ENCODE results near the gene NME7.

DNA sequence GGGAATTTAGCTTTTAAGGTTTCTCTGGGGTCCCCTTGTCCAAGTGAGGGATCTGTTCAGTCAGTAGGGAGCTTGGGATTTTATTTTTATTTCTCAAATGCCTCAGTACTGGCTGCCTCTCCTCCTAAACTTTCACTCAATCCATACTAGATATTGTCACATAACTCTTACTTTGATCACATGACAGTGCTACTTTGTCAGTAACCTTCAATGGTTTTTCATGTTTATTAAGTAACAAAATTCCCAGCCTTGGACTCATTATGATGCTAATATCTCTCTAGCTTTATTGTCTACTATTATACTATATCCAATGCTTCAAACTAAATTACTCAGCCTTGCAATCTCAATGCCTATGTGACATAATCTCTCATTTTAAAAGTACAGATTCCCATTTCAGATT is 163.4 kb downstream of the NME7 start:
- TF ChIP-seq SIN3A (IDR thresholded peaks at IDR 0.05; ENCODE audit: low read depth), result no peak
- TF ChIP-seq POLR2A (IDR thresholded peaks at IDR 0.05; ENCODE audit: borderline replicate concordance, extremely low read depth, insufficient read depth, insufficient read length), result no peak
- TF ChIP-seq, protein P1, sequence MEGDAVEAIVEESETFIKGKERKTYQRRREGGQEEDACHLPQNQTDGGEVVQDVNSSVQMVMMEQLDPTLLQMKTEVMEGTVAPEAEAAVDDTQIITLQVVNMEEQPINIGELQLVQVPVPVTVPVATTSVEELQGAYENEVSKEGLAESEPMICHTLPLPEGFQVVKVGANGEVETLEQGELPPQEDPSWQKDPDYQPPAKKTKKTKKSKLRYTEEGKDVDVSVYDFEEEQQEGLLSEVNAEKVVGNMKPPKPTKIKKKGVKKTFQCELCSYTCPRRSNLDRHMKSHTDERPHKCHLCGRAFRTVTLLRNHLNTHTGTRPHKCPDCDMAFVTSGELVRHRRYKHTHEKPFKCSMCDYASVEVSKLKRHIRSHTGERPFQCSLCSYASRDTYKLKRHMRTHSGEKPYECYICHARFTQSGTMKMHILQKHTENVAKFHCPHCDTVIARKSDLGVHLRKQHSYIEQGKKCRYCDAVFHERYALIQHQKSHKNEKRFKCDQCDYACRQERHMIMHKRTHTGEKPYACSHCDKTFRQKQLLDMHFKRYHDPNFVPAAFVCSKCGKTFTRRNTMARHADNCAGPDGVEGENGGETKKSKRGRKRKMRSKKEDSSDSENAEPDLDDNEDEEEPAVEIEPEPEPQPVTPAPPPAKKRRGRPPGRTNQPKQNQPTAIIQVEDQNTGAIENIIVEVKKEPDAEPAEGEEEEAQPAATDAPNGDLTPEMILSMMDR (IDR thresholded peaks at IDR 0.05 in 2 of 3, conservative IDR thresholded peaks at IDR 0.05 in 1 of 3; ENCODE audit: borderline replicate concordance in 1 of 3, insufficient read depth in 1 of 3, low read depth in 2 of 3, low read length in 2 of 3), result no peak
- no peak for TF ChIP-seq EZH2 (IDR thresholded peaks at IDR 0.05)
- TF ChIP-seq EZH2phosphoT487 (IDR thresholded peaks at IDR 0.05; ENCODE audit: borderline replicate concordance), result no peak
- no peak for TF ChIP-seq POLR2AphosphoS5 (IDR thresholded peaks at IDR 0.05; ENCODE audit: low read depth, low read length)
- TF ChIP-seq CBX3 (IDR thresholded peaks at IDR 0.05; ENCODE audit: low read depth), result no peak
- TF ChIP-seq, protein P2, sequence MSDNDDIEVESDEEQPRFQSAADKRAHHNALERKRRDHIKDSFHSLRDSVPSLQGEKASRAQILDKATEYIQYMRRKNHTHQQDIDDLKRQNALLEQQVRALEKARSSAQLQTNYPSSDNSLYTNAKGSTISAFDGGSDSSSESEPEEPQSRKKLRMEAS (IDR thresholded peaks at IDR 0.05), result no peak
- no peak for TF ChIP-seq EGR1 (IDR thresholded peaks at IDR 0.05; ENCODE audit: low read depth)
- no peak for TF ChIP-seq TCF7L2 (IDR thresholded peaks at IDR 0.05; ENCODE audit: borderline replicate concordance, extremely low read depth, insufficient read depth, insufficient read length)
